Endothelial cell (in vitro differentiated cells): Measurements from ENCODE around the gene TAB2. TPM values are rescaled to one million over a fixed set of nuclear protein-coding genes. Genes with fewer than 3 reads are reported as not detected.

Experiments used
- DNase-seq: peaks from one replicate; pipeline ENCODE4 v3.0.0; 2021; ENCODE audit warnings: low spot score
- H3K27ac Mint-ChIP-seq: one replicate; pipeline ENCODE4 v1.8.0; 2021; ENCODE audit warnings: mixed read lengths, inconsistent platforms; ENCODE audit not compliant: unreplicated experiment
- H3K27me3 Mint-ChIP-seq: one replicate; pipeline ENCODE4 v1.8.0; 2021; ENCODE audit warnings: mild to moderate bottlenecking, moderate library complexity, mixed read lengths, inconsistent platforms; ENCODE audit not compliant: unreplicated experiment
- H3K36me3 Mint-ChIP-seq: one replicate; pipeline ENCODE4 v1.8.0; 2021; ENCODE audit warnings: mild to moderate bottlenecking, low read depth, mixed read lengths, inconsistent platforms; ENCODE audit not compliant: unreplicated experiment
- H3K4me1 Mint-ChIP-seq: one replicate; pipeline ENCODE4 v1.8.0; 2021; ENCODE audit warnings: mild to moderate bottlenecking, mixed read lengths, inconsistent platforms; ENCODE audit not compliant: unreplicated experiment
- H3K4me3 Mint-ChIP-seq: one replicate; pipeline ENCODE4 v1.8.0; 2021; ENCODE audit warnings: mild to moderate bottlenecking, mixed read lengths, inconsistent platforms; ENCODE audit not compliant: unreplicated experiment
- H3K9me3 Mint-ChIP-seq: one replicate; pipeline ENCODE4 v1.8.0; 2021; ENCODE audit warnings: mixed read lengths, inconsistent platforms; ENCODE audit not compliant: unreplicated experiment
- CTCF ChIP-seq: fragments of 200-600 bp; sonication (generic); IDR thresholded peaks from one replicate; pipeline ENCODE4 v1.5.0; 2021; ENCODE audit warnings: antibody characterized with exemption; ENCODE audit not compliant: unreplicated experiment
- total RNA-seq: library from RNA; stranded (reverse); fragmentation: NEBNext Ultra II Directional; extraction: Animal tissue kit (Norgen Biotek cat#: 25700); gene quantifications from one replicate; pipeline ENCODE4 v1.2.1, GENCODE V29; 2021; ENCODE audit not compliant: unreplicated experiment

Gene TAB2
- total RNA-seq, 1 donor from 2014 or later: 105 TPM

DNA sequence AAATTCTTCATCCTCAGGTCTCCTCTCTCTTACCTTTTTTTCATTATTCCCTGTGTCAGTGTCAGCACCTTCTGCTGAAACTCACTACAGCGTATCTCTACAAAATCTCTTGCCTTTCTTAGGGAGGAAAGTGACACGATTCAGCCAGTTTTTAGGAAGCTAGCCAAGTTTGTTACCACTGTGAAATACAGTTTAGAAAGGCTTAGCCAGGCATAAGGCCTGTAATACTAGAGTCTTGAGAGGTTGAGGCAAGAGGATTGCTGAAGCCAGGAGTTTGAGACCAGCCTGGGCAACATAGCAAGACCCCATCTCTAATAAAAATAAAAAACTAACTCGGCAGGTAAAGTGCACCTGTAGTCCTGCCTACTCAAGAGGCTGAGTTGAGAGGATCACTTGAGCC is 16.7 kb downstream of the TAB2 start:
- no peak for DNase-seq
- Mint-ChIP-seq H3K4me3 (no peak overlapping the region), H3K4me1 (peaks cover 57% of the 10 kb centered on the region), H3K27ac (no peak overlapping the region), H3K36me3 (peaks cover 8% of the 10 kb centered on the region), H3K27me3 (peaks cover 3% of the 10 kb centered on the region), H3K9me3 (no peaks in the 10 kb centered on the region)
- no peak for TF ChIP-seq CTCF

- no peak overlapping the region for H3K4me3 Mint-ChIP-seq
- H3K9me3 Mint-ChIP-seq: no peaks in the 10 kb centered on the region
- H3K4me1 Mint-ChIP-seq: peaks cover 52% of the 10 kb centered on the region
- peak overlapping the region; percentile 34 for H3K27ac Mint-ChIP-seq
- DNase-seq: no peak
- H3K36me3 Mint-ChIP-seq: peaks cover 8% of the 10 kb centered on the region
- TF ChIP-seq CTCF: no peak
- peaks cover 3% of the 10 kb centered on the region for H3K27me3 Mint-ChIP-seq
Measured at GRCh38 chr6:149334682-149335160, 17.2 kb downstream of the TAB2 start.

GRCh38 chr6:149335924-149336608 is 18.6 kb downstream of the TAB2 start:
- Mint-ChIP-seq H3K4me3 (peak overlapping the region; percentile 10), H3K9me3 (no peaks in the 10 kb centered on the region), H3K27me3 (peaks cover 3% of the 10 kb centered on the region), H3K27ac (peak overlapping the region; percentile 82), H3K4me1 (peaks cover 43% of the 10 kb centered on the region), H3K36me3 (peaks cover 8% of the 10 kb centered on the region)
- no peak for DNase-seq
- TF ChIP-seq CTCF: no peak

DNA sequence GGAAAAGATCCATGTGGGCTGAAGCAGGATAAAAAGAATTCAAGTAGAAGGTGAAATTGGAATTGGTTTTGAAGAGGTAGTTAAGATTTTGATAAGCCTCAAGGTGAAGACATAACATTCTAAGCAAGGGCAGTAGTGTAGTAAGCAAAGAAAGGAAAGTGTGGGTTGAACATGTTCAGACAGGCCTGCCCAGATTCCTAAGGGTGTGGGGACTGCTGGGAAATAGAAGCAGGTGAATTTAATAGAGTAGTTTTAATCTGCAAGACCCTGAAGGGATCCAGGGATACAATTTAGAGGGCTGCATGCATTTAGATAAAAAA is 19.1 kb downstream of the TAB2 start:
- H3K27me3 Mint-ChIP-seq: peaks cover 3% of the 10 kb centered on the region
- H3K4me3 Mint-ChIP-seq: peak overlapping the region; percentile 10

More for the DNA sequence above, 19.1 kb downstream of the TAB2 start:
- TF ChIP-seq CTCF: no peak
- Mint-ChIP-seq H3K27ac (peak overlapping the region; percentile 82), H3K4me1 (peaks cover 41% of the 10 kb centered on the region), H3K36me3 (peaks cover 8% of the 10 kb centered on the region), H3K9me3 (no peaks in the 10 kb centered on the region)
- no peak for DNase-seq
